ENCODE results near the gene TNFAIP2. TPM values are rescaled to one million over a fixed set of nuclear protein-coding genes. Genes with fewer than 3 reads are reported as not detected.
"Not testable (repeated sequence)": the region's sequence is repeated elsewhere in the genome, so short reads cannot be mapped to it uniquely, and the experiment has no call there.

TNFAIP2 gene
- total RNA-seq, 2 experiments from 2014 or later = 1.1 to 1.2 TPM

DNA sequence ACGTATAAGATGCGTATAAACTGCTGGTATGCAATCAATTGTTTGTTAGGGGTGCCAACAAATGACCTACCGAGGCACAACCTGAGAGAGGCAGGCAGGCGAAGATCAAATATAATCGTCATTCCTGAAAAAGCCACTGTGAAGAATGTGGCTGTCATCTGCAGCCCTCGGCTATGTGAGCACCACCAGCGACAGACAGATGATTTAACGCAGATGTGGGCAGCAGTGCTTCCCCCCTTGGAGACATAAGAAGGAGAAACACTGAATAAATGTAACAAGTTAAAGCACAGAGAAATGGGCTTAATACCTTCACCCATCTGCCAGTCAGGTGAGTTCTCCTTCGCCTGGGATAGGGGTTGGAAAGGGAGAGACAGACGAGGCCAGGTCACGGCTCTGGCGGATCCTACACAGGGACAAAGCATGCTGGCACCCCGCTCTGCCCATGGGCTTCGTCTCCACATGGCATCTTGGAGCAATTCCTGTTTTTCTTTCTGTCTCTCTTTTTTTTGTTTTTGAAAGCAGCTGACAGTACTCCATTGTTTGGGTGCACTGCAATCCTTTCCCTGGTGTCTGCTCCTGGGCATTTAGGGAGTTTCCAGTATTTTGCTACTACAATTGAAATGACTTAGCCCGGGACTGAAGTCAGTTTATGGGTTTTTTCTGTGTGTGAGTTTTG lies 28.1 kb downstream of the TNFAIP2 start:
- Mint-ChIP-seq H3K27ac (no peak overlapping the region), H3K27me3 (peaks cover 4% of the 10 kb centered on the region), H3K36me3 (ENCODE audit: low read depth) (no peaks in the 10 kb centered on the region), H3K9me3 (no peaks in the 10 kb centered on the region), H3K4me1 (ENCODE audit: low read depth) (no peaks in the 10 kb centered on the region), H3K4me3 (no peak overlapping the region)
- DNase-seq (no peak), ATAC-seq (no peak)
- TF ChIP-seq, protein P1, sequence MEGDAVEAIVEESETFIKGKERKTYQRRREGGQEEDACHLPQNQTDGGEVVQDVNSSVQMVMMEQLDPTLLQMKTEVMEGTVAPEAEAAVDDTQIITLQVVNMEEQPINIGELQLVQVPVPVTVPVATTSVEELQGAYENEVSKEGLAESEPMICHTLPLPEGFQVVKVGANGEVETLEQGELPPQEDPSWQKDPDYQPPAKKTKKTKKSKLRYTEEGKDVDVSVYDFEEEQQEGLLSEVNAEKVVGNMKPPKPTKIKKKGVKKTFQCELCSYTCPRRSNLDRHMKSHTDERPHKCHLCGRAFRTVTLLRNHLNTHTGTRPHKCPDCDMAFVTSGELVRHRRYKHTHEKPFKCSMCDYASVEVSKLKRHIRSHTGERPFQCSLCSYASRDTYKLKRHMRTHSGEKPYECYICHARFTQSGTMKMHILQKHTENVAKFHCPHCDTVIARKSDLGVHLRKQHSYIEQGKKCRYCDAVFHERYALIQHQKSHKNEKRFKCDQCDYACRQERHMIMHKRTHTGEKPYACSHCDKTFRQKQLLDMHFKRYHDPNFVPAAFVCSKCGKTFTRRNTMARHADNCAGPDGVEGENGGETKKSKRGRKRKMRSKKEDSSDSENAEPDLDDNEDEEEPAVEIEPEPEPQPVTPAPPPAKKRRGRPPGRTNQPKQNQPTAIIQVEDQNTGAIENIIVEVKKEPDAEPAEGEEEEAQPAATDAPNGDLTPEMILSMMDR (IDR thresholded peaks at IDR 0.05) = no peak
- intact Hi-C loops (cut with micrococcal nuclease) = no loop called here
- CTCF ChIA-PET = no interaction called here
- POLR2A ChIA-PET = no interaction called here

GRCh38 chr14:103155010-103155409 lies 31.7 kb downstream of the TNFAIP2 start:
- H3K27ac Mint-ChIP-seq = no peak overlapping the region
- no peaks in the 10 kb centered on the region for H3K4me1 Mint-ChIP-seq (ENCODE audit: low read depth)
- TF ChIP-seq, protein P1 (IDR thresholded peaks at IDR 0.05) = no peak
- CTCF ChIA-PET = no interaction called here
- POLR2A ChIA-PET = no interaction called here
- no peak overlapping the region for H3K4me3 Mint-ChIP-seq
- H3K9me3 Mint-ChIP-seq = no peaks in the 10 kb centered on the region
- ATAC-seq (no peak), DNase-seq (no peak)
- intact Hi-C loops (cut with micrococcal nuclease) = no loop called here
- H3K36me3 Mint-ChIP-seq (ENCODE audit: low read depth) = no peaks in the 10 kb centered on the region
- no peaks in the 10 kb centered on the region for H3K27me3 Mint-ChIP-seq

DNA sequence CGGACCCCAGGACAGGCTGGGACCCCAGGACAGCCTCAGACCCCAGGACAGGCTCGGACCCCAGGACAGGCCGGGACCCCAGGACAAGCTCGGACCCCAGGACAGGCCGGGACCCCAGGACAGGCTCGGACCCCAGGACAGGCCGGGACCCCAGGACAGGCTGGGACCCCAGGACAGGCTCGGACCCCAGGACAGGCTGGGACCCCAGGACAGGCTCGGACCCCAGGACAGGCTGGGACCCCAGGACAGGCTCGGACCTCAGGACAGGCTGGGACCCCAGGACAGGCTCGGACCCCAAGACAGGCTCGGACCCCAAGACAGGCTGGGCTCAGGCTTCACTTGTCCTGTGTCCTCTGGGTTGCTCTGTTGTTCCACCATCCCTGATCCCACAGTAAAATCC lies 32.2 kb downstream of the TNFAIP2 start:
- POLR2A ChIA-PET; CTCF ChIA-PET; intact Hi-C loops (cut with micrococcal nuclease); H3K27me3 Mint-ChIP-seq; H3K9me3 Mint-ChIP-seq; H3K36me3 Mint-ChIP-seq (ENCODE audit: low read depth); H3K4me1 Mint-ChIP-seq (ENCODE audit: low read depth); DNase-seq; H3K27ac Mint-ChIP-seq; ATAC-seq; H3K4me3 Mint-ChIP-seq: not testable (repeated sequence)

DNA sequence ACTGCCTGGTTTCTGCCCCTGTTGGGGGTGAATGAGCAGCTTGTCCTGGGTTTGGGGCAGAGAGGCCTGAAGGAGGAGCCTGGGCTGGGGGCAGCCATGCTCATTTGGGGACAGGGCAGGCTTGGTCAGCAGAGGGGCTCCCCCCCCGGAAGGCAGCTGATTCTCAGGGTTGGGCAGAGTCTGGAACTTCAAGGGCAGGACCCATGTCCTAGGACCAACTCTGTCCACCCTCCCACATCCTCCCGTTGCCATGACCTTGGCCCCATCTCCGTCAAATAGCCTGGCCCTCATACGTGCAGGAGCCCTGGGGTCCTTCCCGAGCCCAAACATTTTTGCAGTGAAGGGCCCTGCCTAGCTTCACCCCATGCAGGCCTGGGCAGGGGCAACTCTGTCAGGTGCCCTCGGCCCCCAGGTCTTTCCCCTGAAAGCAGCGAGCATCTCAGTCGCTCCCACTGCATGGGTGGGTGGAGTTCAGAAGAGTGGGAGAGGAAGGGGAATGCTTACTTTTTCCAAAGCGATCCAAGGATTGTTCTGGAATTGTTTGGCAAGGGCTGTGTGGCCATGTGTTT lies 32.6 kb downstream of the TNFAIP2 start:
- H3K27me3 Mint-ChIP-seq = no peaks in the 10 kb centered on the region
- H3K4me3 Mint-ChIP-seq = no peak overlapping the region
- DNase-seq = no peak
- POLR2A ChIA-PET = no interaction called here
- H3K36me3 Mint-ChIP-seq (ENCODE audit: low read depth) = no peaks in the 10 kb centered on the region
- no peak overlapping the region for H3K27ac Mint-ChIP-seq
- H3K9me3 Mint-ChIP-seq = no peaks in the 10 kb centered on the region
- ATAC-seq = no peak
- intact Hi-C loops (cut with micrococcal nuclease) = no loop called here
- TF ChIP-seq, protein P1 (IDR thresholded peaks at IDR 0.05) = no peak
- peaks cover 2% of the 10 kb centered on the region for H3K4me1 Mint-ChIP-seq (ENCODE audit: low read depth)
- CTCF ChIA-PET = no interaction called here

- no peaks in the 10 kb centered on the region for H3K9me3 Mint-ChIP-seq
- ATAC-seq = no peak
- ChIA-PET POLR2A (no interaction called here), CTCF (no interaction called here)
- no peaks in the 10 kb centered on the region for H3K36me3 Mint-ChIP-seq (ENCODE audit: low read depth)
- TF ChIP-seq, protein P1 (IDR thresholded peaks at IDR 0.05) = no peak
- H3K4me3 Mint-ChIP-seq = no peak overlapping the region
- H3K4me1 Mint-ChIP-seq (ENCODE audit: low read depth) = peaks cover 5% of the 10 kb centered on the region
- no peak overlapping the region for H3K27ac Mint-ChIP-seq
- DNase-seq = no peak
- intact Hi-C loops (cut with micrococcal nuclease) = no loop called here
- no peaks in the 10 kb centered on the region for H3K27me3 Mint-ChIP-seq
These were observed 33.6 kb downstream of the TNFAIP2 start for GRCh38 chr14:103156651-103157378.
